WI38 (cell line): ENCODE measurements around the gene GALNT2.

Experiments
- H3K4me3 ChIP-seq: 2 replicates; pipeline ENCODE4 v1.5.1; 2011; ENCODE audit warnings: low read depth, mild to moderate bottlenecking, control low read depth, low read length
- TF ChIP-seq, protein P1 (sequence below): IDR thresholded peaks from 2 replicates; pipeline ENCODE4 v1.5.1; 2012; ENCODE audit warnings: low read depth, mild to moderate bottlenecking, control low read depth, low read length

GALNT2 gene

GRCh38 chr1:230061801-230062200, 5.2 kb upstream of the GALNT2 start:
- no peak overlapping the region for H3K4me3 ChIP-seq
- TF ChIP-seq, protein P1, sequence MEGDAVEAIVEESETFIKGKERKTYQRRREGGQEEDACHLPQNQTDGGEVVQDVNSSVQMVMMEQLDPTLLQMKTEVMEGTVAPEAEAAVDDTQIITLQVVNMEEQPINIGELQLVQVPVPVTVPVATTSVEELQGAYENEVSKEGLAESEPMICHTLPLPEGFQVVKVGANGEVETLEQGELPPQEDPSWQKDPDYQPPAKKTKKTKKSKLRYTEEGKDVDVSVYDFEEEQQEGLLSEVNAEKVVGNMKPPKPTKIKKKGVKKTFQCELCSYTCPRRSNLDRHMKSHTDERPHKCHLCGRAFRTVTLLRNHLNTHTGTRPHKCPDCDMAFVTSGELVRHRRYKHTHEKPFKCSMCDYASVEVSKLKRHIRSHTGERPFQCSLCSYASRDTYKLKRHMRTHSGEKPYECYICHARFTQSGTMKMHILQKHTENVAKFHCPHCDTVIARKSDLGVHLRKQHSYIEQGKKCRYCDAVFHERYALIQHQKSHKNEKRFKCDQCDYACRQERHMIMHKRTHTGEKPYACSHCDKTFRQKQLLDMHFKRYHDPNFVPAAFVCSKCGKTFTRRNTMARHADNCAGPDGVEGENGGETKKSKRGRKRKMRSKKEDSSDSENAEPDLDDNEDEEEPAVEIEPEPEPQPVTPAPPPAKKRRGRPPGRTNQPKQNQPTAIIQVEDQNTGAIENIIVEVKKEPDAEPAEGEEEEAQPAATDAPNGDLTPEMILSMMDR = no peak

GRCh38 chr1:230062521-230062920, 4.5 kb upstream of the GALNT2 start:
- TF ChIP-seq, protein P1 = no peak
- no peak overlapping the region for H3K4me3 ChIP-seq

- TF ChIP-seq, protein P1 = no peak
- no peak overlapping the region for H3K4me3 ChIP-seq
Observed at GRCh38 chr1:230064283-230064682, 2.8 kb upstream of the GALNT2 start.

DNA sequence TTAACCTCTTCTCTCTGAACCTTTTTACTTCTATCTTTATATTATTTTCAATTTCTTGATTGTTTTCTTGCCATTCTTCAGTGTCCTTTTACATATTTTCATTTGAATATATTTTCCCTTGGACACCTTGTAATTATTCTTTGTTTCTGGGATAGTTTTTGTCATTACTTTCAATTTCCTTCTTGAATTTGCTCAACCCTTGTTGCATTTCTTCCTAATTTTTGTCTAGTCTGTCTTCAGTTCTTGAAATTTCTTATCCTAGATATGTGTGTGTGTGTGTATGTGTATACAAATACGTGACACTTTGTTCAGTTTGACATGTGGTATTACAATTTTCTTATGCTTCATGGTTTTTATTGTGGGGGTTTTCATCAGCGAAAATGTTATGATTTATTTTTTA, 1.9 kb upstream of the GALNT2 start:
- TF ChIP-seq, protein P1 = no peak
- H3K4me3 ChIP-seq = no peak overlapping the region

- TF ChIP-seq, protein P1 = no peak
- no peak overlapping the region for H3K4me3 ChIP-seq
Observed at GRCh38 chr1:230065571-230065970, 1.5 kb upstream of the GALNT2 start.

- TF ChIP-seq, protein P1 = no peak
- H3K4me3 ChIP-seq = peak overlapping the region; percentile 64
Observed at GRCh38 chr1:230066031-230066430, 1.0 kb upstream of the GALNT2 start.

DNA sequence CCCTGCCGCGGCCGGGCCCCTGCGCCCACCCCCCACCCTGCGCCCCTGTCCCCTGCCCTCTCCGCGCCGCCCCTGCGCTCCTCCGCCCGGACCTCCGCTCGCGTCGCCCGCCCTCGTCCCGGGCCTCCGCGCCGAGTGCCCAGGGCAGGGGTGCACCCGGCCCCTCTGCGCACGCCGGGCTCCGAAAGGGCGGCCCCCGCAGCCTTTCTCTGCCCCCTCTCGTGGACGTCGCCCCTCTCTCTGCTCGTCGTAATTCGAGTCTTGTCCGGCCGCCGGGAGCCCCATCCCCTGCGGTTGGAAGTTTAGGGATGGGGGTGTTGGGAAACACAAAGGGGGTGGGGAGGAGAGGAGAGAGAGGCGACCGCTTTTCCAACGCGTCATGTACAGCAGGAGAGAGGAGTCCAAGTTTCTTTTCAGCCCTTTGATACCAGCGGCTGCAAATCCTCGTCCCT, 407 bp downstream of the GALNT2 start:
- TF ChIP-seq, protein P1 = no peak

More for the DNA sequence above, 407 bp downstream of the GALNT2 start:
- H3K4me3 ChIP-seq = peak overlapping the region; percentile 92
